OCI-LY1 (cell line): ENCODE data around the gene FUOM.

Experiments
- CTCF ChIP-seq: fragments of 200-600 bp; sonication (generic), shearing (Covaris generic); IDR thresholded peaks from 2 replicates; pipeline ENCODE4 v1.5.1; 2017; ENCODE audit warnings: mild to moderate bottlenecking, antibody characterized with exemption, low read length, moderate library complexity, mixed read lengths
- EZH2 ChIP-seq: fragments of 200-600 bp; sonication (generic), shearing (Covaris generic); IDR thresholded peaks from 2 replicates; pipeline ENCODE4 v1.8.0; 2017; ENCODE audit warnings: borderline replicate concordance, mixed run types, mild to moderate bottlenecking, antibody characterized with exemption, low read length, moderate library complexity, mixed read lengths

DNA sequence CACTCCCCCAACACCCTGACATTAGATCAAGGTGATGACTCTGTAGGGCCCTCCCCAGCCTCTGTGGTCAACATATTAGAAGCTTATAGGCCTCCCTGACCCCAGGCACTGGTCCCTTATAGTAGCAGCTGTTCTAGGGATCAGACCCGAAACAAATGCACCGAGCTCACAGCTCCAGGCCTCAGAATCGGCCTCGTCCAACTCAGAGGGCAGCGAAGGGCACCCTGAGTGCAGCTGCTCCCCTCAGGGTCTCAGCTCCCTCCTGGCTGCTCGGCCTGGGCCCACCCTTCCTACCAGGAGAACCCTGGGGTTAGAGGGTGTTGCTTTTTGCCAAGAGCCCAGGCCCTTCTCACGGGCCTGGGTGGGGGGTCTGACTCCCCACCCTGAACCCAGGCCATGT, 10.3 kb upstream of the FUOM start:
- no peak for TF ChIP-seq CTCF
- no peak for TF ChIP-seq EZH2
